WI38 (cell line): ENCODE measurements around the gene C1orf35.
"Not testable (repeated sequence)": the region's sequence is repeated elsewhere in the genome, so short reads cannot be mapped to it uniquely, and the experiment has no call there.

Experiments
- H3K4me3 ChIP-seq: 2 replicates; pipeline ENCODE4 v1.5.1; 2011; ENCODE audit warnings: low read depth, mild to moderate bottlenecking, control low read depth, low read length
- CTCF ChIP-seq: IDR thresholded peaks from 2 replicates; pipeline ENCODE4 v1.5.1; 2012; ENCODE audit warnings: low read depth, mild to moderate bottlenecking, control low read depth, low read length

C1orf35 gene

GRCh38 chr1:228114827-228115226 is 11.7 kb upstream of the C1orf35 start:
- TF ChIP-seq CTCF: no peak
- no peak overlapping the region for H3K4me3 ChIP-seq

- TF ChIP-seq CTCF: no peak
These were observed 9.5 kb upstream of the C1orf35 start for GRCh38 chr1:228112617-228113016.

GRCh38 chr1:228112167-228112566 is 9.0 kb upstream of the C1orf35 start:
- TF ChIP-seq CTCF: no peak
- H3K4me3 ChIP-seq: no peak overlapping the region

More at GRCh38 chr1:228112617-228113016, 9.5 kb upstream of the C1orf35 start:
- H3K4me3 ChIP-seq: no peak overlapping the region

- H3K4me3 ChIP-seq: not testable (repeated sequence)
These were observed 8.2 kb upstream of the C1orf35 start for GRCh38 chr1:228111315-228111714.

GRCh38 chr1:228110556-228110955 is 7.4 kb upstream of the C1orf35 start:
- H3K4me3 ChIP-seq: no peak overlapping the region
- no peak for TF ChIP-seq CTCF

- TF ChIP-seq CTCF: no peak
- H3K4me3 ChIP-seq: peak overlapping the region; percentile 96
These were observed 6.9 kb upstream of the C1orf35 start for GRCh38 chr1:228109962-228110488.

- TF ChIP-seq CTCF: no peak
- H3K4me3 ChIP-seq: peak within 1 kb of the TSS; percentile 96
These were observed 6.2 kb upstream of the C1orf35 start, which contains the start of gene MRPL55 for GRCh38 chr1:228109073-228109961. TSS of gene MRPL55 (minus strand) at chr1:228109299. CDS start at chr1:228108260, 1,039 bp downstream.
